Body of pancreas (tissue), 4 donors: Measurements from ENCODE around the gene ANKRD13B. TPM values are rescaled to one million over a fixed set of nuclear protein-coding genes. Genes with fewer than 3 reads are reported as not detected.

Experiments used
- ATAC-seq: fragments of 150-250 bp; one replicate; pipeline ENCODE4 v1.9.1; 2016
- DNase-seq, 4 donors: peaks; one replicate each; pipeline ENCODE4 v3.0.0-alpha.2; 2019
- H3K27ac ChIP-seq, 4 donors: fragments of 200-600 bp; sonication (generic); 1 replicate in 3 of 4; 2 replicates in 1 of 4; pipeline versions ENCODE4 v1.5.1 to v1.6.1; 2016 to 2019; ENCODE audit warnings: mild to moderate bottlenecking in 1 of 4, mixed read lengths in 1 of 4, moderate library complexity in 1 of 4
- H3K27me3 ChIP-seq, 2 donors: fragments of 200-600 bp; sonication (generic); one replicate each; pipeline ENCODE4 v1.6.0; 2016; ENCODE audit warnings: mild to moderate bottlenecking in 1 of 2
- H3K36me3 ChIP-seq, 2 donors: fragments of 200-600 bp; sonication (generic); replicated peaks in 1 of 2; 2 replicates each; pipeline ENCODE4 v1.5.1; 2016; ENCODE audit warnings: low read depth in 2 of 2; ENCODE audit not compliant: insufficient read depth in 1 of 2
- H3K4me1 ChIP-seq: fragments of 200-600 bp; sonication (generic); one replicate; pipeline ENCODE4 v1.6.0; 2016
- H3K4me3 ChIP-seq, 2 donors: fragments of 200-600 bp; sonication (generic); 1 replicate in 1 of 2; 2 replicates in 1 of 2; pipeline ENCODE4 v1.5.1; 2016 to 2019
- H3K9me3 ChIP-seq, 3 donors: fragments of 200-600 bp; sonication (generic); 1 replicate in 2 of 3; 2 replicates in 1 of 3; pipeline ENCODE4 v1.5.1; 2016
- POLR2A ChIP-seq, 3 donors: fragments of 450-650 bp; IDR thresholded peaks; one replicate each; pipeline ENCODE4 v1.6.1; 2016; ENCODE audit warnings: antibody characterized with exemption in 3 of 3, mild to moderate bottlenecking in 2 of 3
- WGBS, 2 donors: methylation state at CpG; one replicate each; pipeline ENCODE4 v1.1.5; 2017; 5-methylcytosine and 5-hydroxymethylcytosine counted together
- intact Hi-C: fragments of 100-400 bp; cut with DNase I; formaldehyde crosslinking; loops from one replicate; pipeline ENCODE4 v1.15.1; 2023
- total RNA-seq, 2 donors: library from RNA; depleted of rRNA; stranded (reverse); fragments of >200 nt; gene quantifications; one replicate each; pipeline ENCODE4 v1.1.0, GENCODE V29; 2016
- TF ChIP-seq, protein P1 (sequence below), 7 experiments: fragments of 450-650 bp in 4 of 7; fragments of 200-600 bp in 3 of 7; sonication (generic) in 3 of 7; IDR thresholded peaks; one replicate each; pipeline ENCODE4 v1.5.1; 2016 to 2019; ENCODE audit warnings: antibody characterized with exemption in 7 of 7

Gene ANKRD13B
- total RNA-seq, 2 donors from 2014 or later: 4.3 to 8.0 TPM

GRCh38 chr17:29619251-29619650 lies 26.3 kb downstream of the ANKRD13B start:
- intact Hi-C loops: no loop called here
- Histone ChIP-seq H3K4me1 (peaks cover 53% of the 10 kb centered on the region), H3K27me3 (peaks cover 0 to 30% of the 10 kb centered on the region in 2 donors), H3K27ac (no peak overlapping the region), H3K36me3 (no peaks in the 10 kb centered on the region), H3K9me3 (no peaks in the 10 kb centered on the region), H3K4me3 (no peak overlapping the region)
- TF ChIP-seq, protein P1, sequence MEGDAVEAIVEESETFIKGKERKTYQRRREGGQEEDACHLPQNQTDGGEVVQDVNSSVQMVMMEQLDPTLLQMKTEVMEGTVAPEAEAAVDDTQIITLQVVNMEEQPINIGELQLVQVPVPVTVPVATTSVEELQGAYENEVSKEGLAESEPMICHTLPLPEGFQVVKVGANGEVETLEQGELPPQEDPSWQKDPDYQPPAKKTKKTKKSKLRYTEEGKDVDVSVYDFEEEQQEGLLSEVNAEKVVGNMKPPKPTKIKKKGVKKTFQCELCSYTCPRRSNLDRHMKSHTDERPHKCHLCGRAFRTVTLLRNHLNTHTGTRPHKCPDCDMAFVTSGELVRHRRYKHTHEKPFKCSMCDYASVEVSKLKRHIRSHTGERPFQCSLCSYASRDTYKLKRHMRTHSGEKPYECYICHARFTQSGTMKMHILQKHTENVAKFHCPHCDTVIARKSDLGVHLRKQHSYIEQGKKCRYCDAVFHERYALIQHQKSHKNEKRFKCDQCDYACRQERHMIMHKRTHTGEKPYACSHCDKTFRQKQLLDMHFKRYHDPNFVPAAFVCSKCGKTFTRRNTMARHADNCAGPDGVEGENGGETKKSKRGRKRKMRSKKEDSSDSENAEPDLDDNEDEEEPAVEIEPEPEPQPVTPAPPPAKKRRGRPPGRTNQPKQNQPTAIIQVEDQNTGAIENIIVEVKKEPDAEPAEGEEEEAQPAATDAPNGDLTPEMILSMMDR (IDR thresholded peaks at IDR 0.05): no peak
- TF ChIP-seq POLR2A (IDR thresholded peaks at IDR 0.05): no peak
- ATAC-seq (no peak), DNase-seq (no peak)

GRCh38 chr17:29620271-29620670 lies 27.3 kb downstream of the ANKRD13B start:
- 93 to 94% methylated on average over 3 to 4 of the region's 4 CpGs for WGBS, 2 donors
- peaks cover 44% of the 10 kb centered on the region for H3K4me1 ChIP-seq
- intact Hi-C loops: no loop called here

GRCh38 chr17:29620779-29621500 lies 28.0 kb downstream of the ANKRD13B start:
- Histone ChIP-seq H3K9me3 (no peaks in the 10 kb centered on the region), H3K27ac (no peak overlapping the region), H3K27me3 (peaks cover 0 to 26% of the 10 kb centered on the region in 2 donors), H3K4me3 (no peak overlapping the region), H3K36me3 (no peaks in the 10 kb centered on the region), H3K4me1 (peaks cover 37% of the 10 kb centered on the region)
- 92 to 94% methylated on average over 11 of the region's 12 CpGs for WGBS, 2 donors
- DNase-seq: no peak
- no peak for ATAC-seq
- TF ChIP-seq, protein P1 (IDR thresholded peaks at IDR 0.05): no peak
- no peak for TF ChIP-seq POLR2A (IDR thresholded peaks at IDR 0.05)
- intact Hi-C loops: no loop called here

More at GRCh38 chr17:29620271-29620670, 27.3 kb downstream of the ANKRD13B start:
- ATAC-seq (no peak), DNase-seq (no peak)
- Histone ChIP-seq H3K27ac (no peak overlapping the region), H3K9me3 (no peaks in the 10 kb centered on the region), H3K27me3 (peaks cover 0 to 26% of the 10 kb centered on the region in 2 donors), H3K4me3 (no peak overlapping the region), H3K36me3 (no peaks in the 10 kb centered on the region)
- TF ChIP-seq POLR2A (IDR thresholded peaks at IDR 0.05): no peak
- TF ChIP-seq, protein P1 (IDR thresholded peaks at IDR 0.05): no peak

DNA sequence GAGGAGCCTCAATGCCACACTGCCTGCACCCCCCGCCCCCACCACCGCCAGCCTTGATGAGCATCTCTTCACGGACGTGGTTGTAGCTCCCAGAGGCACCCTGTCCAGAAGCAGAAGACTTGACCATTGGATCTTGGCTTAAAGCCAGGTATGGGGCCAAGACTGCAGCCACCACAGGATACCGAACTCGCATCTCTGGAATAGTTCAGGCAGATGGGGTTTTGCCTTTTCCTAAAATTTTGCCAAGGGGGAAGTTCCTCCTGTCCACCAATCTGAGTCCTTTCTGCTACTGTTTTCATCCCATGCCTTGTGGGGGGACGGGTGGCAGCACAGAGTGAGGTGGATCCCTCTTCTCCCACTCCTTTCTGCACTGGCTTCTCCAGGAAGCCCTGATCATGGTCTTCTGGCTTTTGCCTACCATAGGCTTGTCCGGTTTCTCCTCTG lies 28.8 kb downstream of the ANKRD13B start:
- no peak overlapping the region for H3K4me3 ChIP-seq
- H3K4me1 ChIP-seq: peaks cover 29% of the 10 kb centered on the region
- no peak for DNase-seq
- H3K36me3 ChIP-seq: no peaks in the 10 kb centered on the region
- no peak overlapping the region for H3K27ac ChIP-seq
- no peaks in the 10 kb centered on the region for H3K9me3 ChIP-seq
- 75% methylated on average over 4 to 8 of the region's 8 CpGs for WGBS, 2 donors
- no peak for ATAC-seq
- TF ChIP-seq, protein P1 (IDR thresholded peaks at IDR 0.05): no peak
- TF ChIP-seq POLR2A (IDR thresholded peaks at IDR 0.05): no peak
- intact Hi-C loops: no loop called here
- H3K27me3 ChIP-seq: peaks cover 0 to 21% of the 10 kb centered on the region in 2 donors
